Neural crest cell (in vitro differentiated cells): ENCODE results near the gene RUSC1. TPM values are rescaled to one million over a fixed set of nuclear protein-coding genes. Genes with fewer than 3 reads are reported as not detected.

Experiments used
- DNase-seq: peaks from one replicate; pipeline ENCODE4 v3.0.0; 2021; ENCODE audit warnings: low read depth, mixed read lengths, low spot score
- H3K27ac Mint-ChIP-seq: one replicate; pipeline ENCODE4 v1.8.0; 2021; ENCODE audit warnings: mild to moderate bottlenecking, mixed read lengths; ENCODE audit not compliant: unreplicated experiment
- H3K27me3 Mint-ChIP-seq: 2 replicates; pipeline ENCODE4 v1.8.0; 2021; ENCODE audit warnings: low read depth, mild to moderate bottlenecking, mixed read lengths
- H3K36me3 Mint-ChIP-seq: 2 replicates; pipeline ENCODE4 v1.8.0; 2021; ENCODE audit warnings: low read depth, mild to moderate bottlenecking, mixed read lengths
- H3K4me1 Mint-ChIP-seq: 2 replicates; pipeline ENCODE4 v1.8.0; 2021; ENCODE audit warnings: mixed read lengths
- H3K4me3 Mint-ChIP-seq: one replicate; pipeline ENCODE4 v1.8.0; 2021; ENCODE audit warnings: mild to moderate bottlenecking, mixed read lengths
- H3K9me3 Mint-ChIP-seq: 2 replicates; pipeline ENCODE4 v1.8.0; 2021; ENCODE audit warnings: mixed read lengths
- total RNA-seq: library from RNA; stranded (reverse); gene quantifications from 2 replicates; pipeline ENCODE4 v1.2.1, GENCODE V29; 2021
- TF ChIP-seq, protein P1 (sequence below): fragments of 200-600 bp; sonication (generic); conservative IDR thresholded peaks from 2 replicates; pipeline ENCODE4 v1.5.0; 2021; ENCODE audit warnings: antibody characterized with exemption, mild to moderate bottlenecking

RUSC1 gene
- total RNA-seq, 1 donor from 2014 or later, result 56.6 TPM

DNA sequence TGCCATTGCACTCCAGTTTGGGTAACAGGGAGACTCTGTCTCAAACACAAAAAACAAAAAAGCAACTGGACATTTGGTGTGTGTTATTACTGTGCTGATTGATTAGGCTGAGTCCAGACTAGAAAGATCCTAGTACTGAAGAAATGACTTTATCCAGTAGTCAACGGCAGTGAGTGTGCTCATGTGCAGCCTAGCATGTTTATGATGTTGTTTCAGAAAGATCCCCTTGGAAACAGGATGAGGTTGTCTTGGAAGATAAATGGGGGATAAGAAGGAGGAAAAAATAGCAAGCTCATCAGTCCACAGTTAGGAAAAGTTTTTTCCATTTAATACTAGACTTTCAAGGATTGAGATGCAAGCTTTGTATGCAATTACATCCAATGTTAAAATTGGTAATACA lies 14.3 kb downstream of the RUSC1 start:
- H3K27ac Mint-ChIP-seq, result no peak overlapping the region

DNA sequence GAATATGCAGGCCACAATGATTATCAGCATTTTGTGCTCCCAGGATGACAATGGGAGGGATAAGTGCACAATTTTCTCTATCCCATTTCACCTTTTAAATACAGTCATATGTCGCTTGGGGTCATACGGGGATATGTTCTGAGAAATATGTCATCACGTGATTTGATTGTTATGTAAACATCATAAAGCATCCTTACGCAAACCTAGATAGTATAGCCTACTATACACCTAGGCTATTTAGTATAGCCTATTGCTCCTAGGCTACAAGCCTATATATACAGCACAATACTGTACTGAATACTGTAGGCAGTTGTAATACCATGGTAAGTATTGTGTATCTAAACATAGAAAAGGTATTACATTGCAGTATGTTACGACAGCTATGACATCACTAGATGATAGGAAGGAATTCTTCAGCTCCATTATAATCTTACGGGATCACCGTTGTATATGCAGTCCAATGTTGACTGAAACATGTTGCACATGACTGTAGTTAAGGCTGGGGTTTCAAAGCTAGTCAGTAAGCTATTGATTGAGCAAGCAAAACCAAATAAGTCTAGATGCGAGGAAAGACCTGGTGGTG lies 18.9 kb downstream of the RUSC1 start:
- Mint-ChIP-seq H3K9me3 (no peaks in the 10 kb centered on the region), H3K4me3 (no peak overlapping the region), H3K36me3 (peaks cover 26% of the 10 kb centered on the region), H3K27ac (no peak overlapping the region), H3K4me1 (no peaks in the 10 kb centered on the region), H3K27me3 (no peaks in the 10 kb centered on the region)
- TF ChIP-seq, protein P1, sequence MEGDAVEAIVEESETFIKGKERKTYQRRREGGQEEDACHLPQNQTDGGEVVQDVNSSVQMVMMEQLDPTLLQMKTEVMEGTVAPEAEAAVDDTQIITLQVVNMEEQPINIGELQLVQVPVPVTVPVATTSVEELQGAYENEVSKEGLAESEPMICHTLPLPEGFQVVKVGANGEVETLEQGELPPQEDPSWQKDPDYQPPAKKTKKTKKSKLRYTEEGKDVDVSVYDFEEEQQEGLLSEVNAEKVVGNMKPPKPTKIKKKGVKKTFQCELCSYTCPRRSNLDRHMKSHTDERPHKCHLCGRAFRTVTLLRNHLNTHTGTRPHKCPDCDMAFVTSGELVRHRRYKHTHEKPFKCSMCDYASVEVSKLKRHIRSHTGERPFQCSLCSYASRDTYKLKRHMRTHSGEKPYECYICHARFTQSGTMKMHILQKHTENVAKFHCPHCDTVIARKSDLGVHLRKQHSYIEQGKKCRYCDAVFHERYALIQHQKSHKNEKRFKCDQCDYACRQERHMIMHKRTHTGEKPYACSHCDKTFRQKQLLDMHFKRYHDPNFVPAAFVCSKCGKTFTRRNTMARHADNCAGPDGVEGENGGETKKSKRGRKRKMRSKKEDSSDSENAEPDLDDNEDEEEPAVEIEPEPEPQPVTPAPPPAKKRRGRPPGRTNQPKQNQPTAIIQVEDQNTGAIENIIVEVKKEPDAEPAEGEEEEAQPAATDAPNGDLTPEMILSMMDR, result no peak
- no peak for DNase-seq

More for the DNA sequence above, 14.3 kb downstream of the RUSC1 start:
- Mint-ChIP-seq H3K36me3 (peaks cover 22% of the 10 kb centered on the region), H3K4me3 (no peak overlapping the region), H3K27me3 (no peaks in the 10 kb centered on the region), H3K9me3 (no peaks in the 10 kb centered on the region), H3K4me1 (no peaks in the 10 kb centered on the region)
- no peak for DNase-seq
- TF ChIP-seq, protein P1, result no peak

DNA sequence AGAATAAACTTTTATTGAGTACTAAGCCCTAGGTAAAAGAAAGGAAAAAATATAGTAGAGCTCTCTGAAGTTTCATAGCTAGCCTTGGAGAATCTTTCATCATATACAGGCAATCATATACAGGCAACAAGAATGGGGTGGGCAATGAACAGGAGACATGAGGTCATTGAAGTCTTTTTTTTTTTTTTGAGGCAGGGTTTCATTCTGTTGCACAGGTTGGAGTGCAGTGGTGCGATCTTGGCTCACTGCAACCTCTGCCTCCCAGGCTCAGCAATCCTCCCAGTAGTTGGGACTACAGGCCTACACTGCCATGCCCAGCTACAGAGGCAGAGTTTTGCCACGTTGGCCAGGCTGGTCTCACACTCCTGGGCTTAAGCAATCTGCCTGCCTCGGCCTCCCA lies 22.1 kb downstream of the RUSC1 start:
- no peaks in the 10 kb centered on the region for H3K4me1 Mint-ChIP-seq
- no peak for DNase-seq
- peaks cover 21% of the 10 kb centered on the region for H3K36me3 Mint-ChIP-seq
- TF ChIP-seq, protein P1, result no peak
- H3K27me3 Mint-ChIP-seq, result no peaks in the 10 kb centered on the region
- no peak overlapping the region for H3K27ac Mint-ChIP-seq
- no peak overlapping the region for H3K4me3 Mint-ChIP-seq
- H3K9me3 Mint-ChIP-seq, result no peaks in the 10 kb centered on the region

DNA sequence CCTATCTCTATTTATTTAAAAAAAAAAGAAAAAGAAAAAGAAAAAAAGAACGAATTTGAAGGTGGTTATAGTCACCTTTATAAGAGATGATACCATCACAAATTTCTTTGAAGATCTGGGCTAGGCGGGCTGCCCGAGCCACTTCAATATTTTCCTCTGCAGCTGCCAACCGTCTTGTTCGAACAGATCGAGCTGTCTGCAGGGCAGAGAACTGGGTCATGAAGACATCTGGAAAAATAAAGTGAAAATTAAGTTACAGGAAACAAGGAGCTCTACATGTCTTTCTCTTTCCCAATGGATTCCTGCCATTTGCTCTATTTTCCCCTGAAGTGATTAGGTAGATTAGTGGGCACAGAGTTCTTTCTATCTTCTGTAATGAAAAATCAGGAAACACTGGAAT lies 31.9 kb downstream of the RUSC1 start:
- Mint-ChIP-seq H3K27me3 (no peaks in the 10 kb centered on the region), H3K36me3 (peaks cover 16% of the 10 kb centered on the region), H3K9me3 (no peaks in the 10 kb centered on the region), H3K4me3 (no peak overlapping the region), H3K27ac (no peak overlapping the region), H3K4me1 (no peaks in the 10 kb centered on the region)
- TF ChIP-seq, protein P1, result no peak
- no peak for DNase-seq

DNA sequence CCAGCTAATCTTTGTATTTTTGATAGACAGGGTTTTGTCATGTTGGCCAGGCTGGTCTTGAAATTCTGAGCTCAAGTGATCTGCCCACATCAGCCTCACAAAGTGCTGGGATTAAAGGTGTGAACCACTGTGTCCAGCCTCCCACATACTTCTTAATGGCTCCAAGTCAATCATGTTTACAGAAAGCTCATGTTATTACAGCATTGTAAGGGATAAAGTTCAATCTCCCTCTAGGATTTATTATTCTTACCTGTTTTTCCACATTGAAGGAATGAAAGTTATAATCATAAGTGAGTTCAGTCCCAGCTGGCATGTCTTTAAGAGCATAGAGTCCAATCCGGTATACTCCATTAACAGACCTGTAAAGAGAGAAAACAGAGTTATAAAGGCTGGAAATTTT lies 39.4 kb downstream of the RUSC1 start:
- Mint-ChIP-seq H3K27me3 (no peaks in the 10 kb centered on the region), H3K9me3 (no peaks in the 10 kb centered on the region), H3K4me3 (no peak overlapping the region), H3K27ac (no peak overlapping the region), H3K4me1 (no peaks in the 10 kb centered on the region), H3K36me3 (peaks cover 5% of the 10 kb centered on the region)
- TF ChIP-seq, protein P1, result no peak
- no peak for DNase-seq

DNA sequence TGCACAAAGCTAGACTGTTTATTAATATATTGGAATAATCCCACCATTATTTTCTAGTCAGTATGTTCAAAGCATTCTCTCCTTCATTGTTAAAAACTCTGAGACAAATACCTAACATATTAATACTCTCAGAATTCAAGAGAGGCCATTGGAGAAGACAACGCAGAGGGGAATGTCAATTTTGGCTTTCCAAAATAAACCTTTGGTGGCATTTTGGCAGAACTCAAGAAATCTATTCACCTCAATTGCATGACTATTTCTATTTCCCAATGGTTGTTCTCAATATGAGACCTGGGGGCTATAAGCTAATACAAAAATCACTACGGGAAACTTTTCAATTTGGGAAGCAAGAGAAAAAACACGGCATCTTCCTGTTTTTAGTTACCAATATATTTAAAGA lies 58.5 kb downstream of the RUSC1 start:
- no peak for DNase-seq
- H3K4me3 Mint-ChIP-seq, result no peak overlapping the region
- no peaks in the 10 kb centered on the region for H3K4me1 Mint-ChIP-seq
- no peaks in the 10 kb centered on the region for H3K9me3 Mint-ChIP-seq
- TF ChIP-seq, protein P1, result no peak
- no peaks in the 10 kb centered on the region for H3K27me3 Mint-ChIP-seq
- peaks cover 12% of the 10 kb centered on the region for H3K36me3 Mint-ChIP-seq
- H3K27ac Mint-ChIP-seq, result no peak overlapping the region
